Left kidney (tissue), 2 donors: ENCODE measurements around the gene BICDL2. TPM values are rescaled to one million over a fixed set of nuclear protein-coding genes. Genes with fewer than 3 reads are reported as not detected.
A peak's percentile ranks its signal among the peaks of the same experiment; 100 is the strongest.

Experiments
- DNase-seq: peaks from one replicate; pipeline ENCODE4 v3.0.0-alpha.2; 2013
- polyA plus RNA-seq: library from polyadenylated mRNA; unstranded; fragments of 120-200 nt; gene quantifications from one replicate; pipeline ENCODE4 v1.2.1, GENCODE V29; 2013; ENCODE audit not compliant: insufficient read length

The BICDL2 gene
- polyA plus RNA-seq, 1 donor: 2.6 TPM

DNA sequence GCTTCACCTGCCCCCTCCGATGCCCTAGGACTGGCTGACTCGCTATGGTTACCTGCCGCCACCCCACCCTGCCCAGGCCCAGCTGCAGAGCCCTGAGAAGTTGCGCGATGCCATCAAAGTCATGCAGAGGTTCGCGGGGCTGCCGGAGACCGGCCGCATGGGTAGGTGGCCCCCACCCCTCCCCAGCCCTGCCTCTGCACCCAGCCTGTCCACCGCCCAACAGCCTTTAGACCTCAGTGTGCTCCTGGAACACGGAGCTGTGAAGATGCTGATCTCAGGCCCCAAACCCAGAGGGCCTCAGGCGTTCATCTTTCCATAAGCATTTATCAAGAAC is 10.6 kb upstream of the BICDL2 start:
- DNase-seq: no peak

DNA sequence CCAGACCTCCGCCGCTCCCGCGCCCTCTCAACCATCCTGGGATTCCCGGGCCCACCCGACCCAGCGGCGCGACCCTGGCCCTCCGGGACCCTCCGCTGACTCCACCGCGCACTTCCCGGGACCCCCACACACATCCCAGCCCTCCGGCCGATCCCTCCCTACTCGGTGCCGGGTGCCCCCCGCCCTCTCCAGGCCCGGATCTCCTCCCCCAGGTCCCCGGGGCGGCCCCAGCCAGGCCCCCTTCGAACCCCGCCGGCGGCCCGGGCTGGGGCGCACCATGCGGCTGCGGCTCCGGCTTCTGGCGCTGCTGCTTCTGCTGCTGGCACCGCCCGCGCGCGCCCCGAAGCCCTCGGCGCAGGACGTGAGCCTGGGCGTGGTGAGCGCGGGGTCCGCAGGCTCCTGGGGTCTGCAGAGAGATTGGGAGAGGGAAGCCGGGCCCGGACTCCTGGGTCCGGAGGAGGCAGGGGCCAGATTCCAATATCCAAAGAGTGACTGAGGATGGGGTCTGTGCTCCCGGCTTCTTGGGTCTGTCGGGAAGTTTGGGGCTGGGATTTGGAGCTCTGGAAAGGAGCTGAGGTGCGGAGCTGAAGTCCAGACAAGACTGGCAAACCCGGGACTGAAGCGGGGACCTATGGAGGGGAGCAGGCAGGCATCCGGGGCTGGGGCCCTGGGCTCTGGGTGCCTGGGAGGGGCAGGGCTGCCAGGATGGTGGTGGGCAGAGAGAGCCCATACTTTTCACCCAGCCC is 10.1 kb upstream of the BICDL2 start:
- no peak for DNase-seq

GRCh38 chr16:3045758-3046640 is 9.3 kb upstream of the BICDL2 start, which contains the start of gene MMP25:
TSS of gene MMP25 (plus strand) at chr16:3046561. CDS start at chr16:3046918, 357 bp downstream.
- DNase-seq: no peak

- DNase-seq: no peak
Observed at GRCh38 chr16:3044708-3045107, 8.0 kb upstream of the BICDL2 start.

GRCh38 chr16:3042376-3042775 is 5.6 kb upstream of the BICDL2 start:
- no peak for DNase-seq

DNA sequence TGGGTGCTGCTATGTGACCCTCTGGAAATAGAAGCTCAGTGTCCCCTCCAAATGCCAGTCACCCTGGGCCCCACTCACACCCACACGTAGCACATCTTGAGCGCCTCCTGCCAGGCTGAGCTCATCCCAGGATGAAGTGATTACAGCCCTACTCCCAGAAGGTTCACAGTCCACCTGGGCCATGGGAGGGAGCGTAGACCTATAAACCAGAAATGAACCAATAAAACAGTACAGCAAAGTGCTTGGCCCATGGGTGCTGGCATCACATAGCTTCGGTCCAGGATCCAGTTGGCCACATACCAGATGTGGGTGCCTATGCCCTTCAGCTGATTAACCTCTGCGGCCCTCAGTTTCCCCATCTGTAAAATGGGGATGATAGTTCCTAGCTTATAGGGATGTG is 2.2 kb upstream of the BICDL2 start:
- DNase-seq: no peak

GRCh38 chr16:3038256-3038655 is 1.5 kb upstream of the BICDL2 start:
- DNase-seq: no peak

GRCh38 chr16:3035972-3036725 is 595 bp downstream of the BICDL2 start:
- DNase-seq: no peak

GRCh38 chr16:3035289-3035971 is 1.3 kb downstream of the BICDL2 start:
- no peak for DNase-seq

DNA sequence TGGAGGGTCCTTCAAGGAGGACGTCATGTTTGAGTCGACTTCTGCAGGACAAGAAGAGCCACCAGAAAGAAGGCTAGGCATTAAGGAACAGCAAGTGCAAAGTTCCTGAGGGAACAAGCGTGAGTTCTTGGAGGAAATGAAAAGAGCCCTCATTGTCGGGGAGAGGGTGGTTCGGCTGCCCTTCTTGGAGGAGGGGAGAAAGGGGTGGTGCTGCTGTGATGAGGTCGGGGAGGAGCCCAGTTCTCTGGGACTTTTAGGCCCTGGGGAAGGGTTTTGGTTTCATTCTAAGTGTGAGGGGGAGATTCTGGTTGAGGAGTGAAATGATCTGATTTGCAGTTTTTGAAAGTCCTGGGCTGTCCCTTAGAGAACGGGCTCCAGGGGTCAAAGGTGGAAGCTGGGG is 4.1 kb downstream of the BICDL2 start:
- DNase-seq: no peak

- DNase-seq: no peak
Observed at GRCh38 chr16:3030222-3031212, 6.2 kb downstream of the BICDL2 start.

DNA sequence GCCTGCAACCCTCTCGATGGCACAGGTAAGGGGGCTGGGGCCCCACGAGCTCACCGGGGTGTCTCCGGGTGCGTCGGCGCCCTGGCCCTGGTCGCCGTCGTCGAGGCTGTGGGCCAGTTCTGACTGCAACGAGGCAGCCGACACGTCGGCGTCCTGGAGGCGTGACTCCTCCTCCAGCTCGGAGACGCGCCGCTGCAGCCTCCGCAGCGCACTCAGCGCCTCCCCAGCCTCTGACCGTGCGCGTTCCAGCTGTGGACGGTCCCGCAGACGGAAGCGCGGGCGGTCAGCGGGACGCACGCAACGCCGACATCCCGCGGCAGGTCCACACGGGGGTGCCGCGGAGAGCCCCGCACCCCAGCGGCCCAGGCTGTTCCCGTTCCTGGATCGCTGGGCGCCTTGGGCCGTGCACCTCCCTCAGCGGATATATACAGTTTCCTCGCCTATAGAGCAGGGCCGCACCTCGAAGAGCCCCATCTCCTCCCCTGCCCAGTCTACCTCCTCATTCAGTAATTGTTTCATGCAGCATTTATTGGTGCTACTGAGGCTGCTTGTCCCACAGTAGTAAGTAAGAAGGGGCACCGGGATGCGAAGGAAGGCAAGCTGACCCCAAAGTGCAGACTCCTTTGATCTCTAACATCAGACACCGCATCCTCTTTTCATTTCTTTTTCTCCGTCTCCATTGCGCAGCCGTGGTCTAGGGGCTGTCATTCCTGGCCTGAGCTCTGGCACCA is 7.1 kb downstream of the BICDL2 start:
- DNase-seq: no peak

- DNase-seq: no peak
Observed at GRCh38 chr16:3028716-3029319, 7.9 kb downstream of the BICDL2 start.

DNA sequence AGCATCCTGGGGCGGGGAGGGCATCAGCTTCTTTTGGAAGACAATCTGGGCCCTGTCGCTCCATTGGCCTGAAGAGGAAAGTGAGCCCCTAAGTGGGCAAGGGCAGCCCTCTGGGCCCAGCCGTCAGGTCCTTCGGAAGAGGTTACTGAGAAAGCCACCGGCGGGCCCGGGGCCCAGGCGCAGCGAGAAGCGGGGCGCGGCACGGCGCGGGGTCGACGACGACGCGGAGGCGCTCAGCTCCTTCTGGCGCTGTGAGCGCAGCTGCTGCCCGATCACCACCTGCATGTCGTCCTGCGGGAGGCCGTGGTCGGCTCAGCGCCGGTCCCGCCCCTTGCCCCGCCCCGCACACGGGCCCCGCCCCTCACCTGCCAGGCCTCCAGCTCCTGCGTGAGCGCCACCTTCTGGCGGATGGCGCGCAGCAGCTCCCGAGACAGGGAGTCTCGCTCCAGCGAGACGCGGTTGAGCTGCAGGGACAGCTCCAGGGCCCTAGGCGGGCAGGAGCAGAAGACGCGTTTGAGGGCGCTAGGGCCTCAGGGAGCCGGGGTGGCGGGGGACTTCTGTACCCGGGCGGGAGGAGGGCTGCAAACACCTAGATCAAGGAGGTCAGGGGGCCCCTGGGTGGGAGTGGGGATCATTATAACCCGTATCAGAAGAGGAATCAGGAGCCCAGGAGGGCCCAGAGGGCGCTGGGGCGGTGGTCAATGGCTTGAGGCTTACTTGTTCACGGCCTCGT is 8.6 kb downstream of the BICDL2 start:
- peak; percentile 85 for DNase-seq

- DNase-seq: no peak
Observed at GRCh38 chr16:3027489-3027795, 9.3 kb downstream of the BICDL2 start.

GRCh38 chr16:3026609-3027488 is 9.9 kb downstream of the BICDL2 start:
- DNase-seq: no peak

- no peak for DNase-seq
Observed at GRCh38 chr16:3026003-3026378, 10.8 kb downstream of the BICDL2 start.
